ENCODE data around the gene SLC37A3. TPM values are rescaled to one million over a fixed set of nuclear protein-coding genes. Genes with fewer than 3 reads are reported as not detected.
"Not testable (repeated sequence)": the region's sequence is repeated elsewhere in the genome, so short reads cannot be mapped to it uniquely, and the experiment has no call there.

SLC37A3 gene
- total and polyA plus RNA-seq, 2 donors (not counting 1 experiment from before 2014, with no cell fraction given), result 53.5 to 81.7 TPM

DNA sequence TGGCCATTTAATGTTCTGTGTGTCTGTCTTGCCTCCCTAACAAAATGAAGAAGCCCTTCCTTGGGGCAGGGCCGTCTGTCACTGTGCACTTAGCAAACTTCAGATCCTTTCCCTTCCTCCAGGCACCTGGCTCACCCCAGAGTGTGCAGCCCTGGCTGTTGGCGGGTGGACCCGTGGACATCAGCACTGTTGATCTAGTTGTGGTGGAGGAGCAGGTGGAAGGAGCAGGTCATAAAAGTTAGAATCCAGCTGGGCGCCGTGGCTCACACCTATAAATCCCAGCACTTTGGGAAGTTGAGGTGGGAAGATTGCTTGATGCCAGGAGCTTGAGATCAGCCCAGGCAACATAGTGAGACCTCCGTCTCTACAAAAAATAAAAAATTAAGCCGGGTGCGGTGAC lies 18.2 kb upstream of the SLC37A3 start:
- peaks cover 8% of the 10 kb centered on the region for H3K27me3 ChIP-seq (ENCODE audit: control insufficient read depth, insufficient read depth, low read length)
- no peak overlapping the region for H3K4me3 ChIP-seq (replicated peaks in 1 of 4; ENCODE audit: control extremely low read depth in 1 of 4, insufficient read depth in 1 of 4, low read depth in 3 of 4, low read length in 4 of 4)
- no peak overlapping the region for H3K4me2 ChIP-seq (ENCODE audit: extremely low read depth, insufficient read depth, low read length)
- H3K79me2 ChIP-seq (ENCODE audit: control insufficient read depth, insufficient read depth, low read length), result no peaks in the 10 kb centered on the region
- TF ChIP-seq, protein P1, sequence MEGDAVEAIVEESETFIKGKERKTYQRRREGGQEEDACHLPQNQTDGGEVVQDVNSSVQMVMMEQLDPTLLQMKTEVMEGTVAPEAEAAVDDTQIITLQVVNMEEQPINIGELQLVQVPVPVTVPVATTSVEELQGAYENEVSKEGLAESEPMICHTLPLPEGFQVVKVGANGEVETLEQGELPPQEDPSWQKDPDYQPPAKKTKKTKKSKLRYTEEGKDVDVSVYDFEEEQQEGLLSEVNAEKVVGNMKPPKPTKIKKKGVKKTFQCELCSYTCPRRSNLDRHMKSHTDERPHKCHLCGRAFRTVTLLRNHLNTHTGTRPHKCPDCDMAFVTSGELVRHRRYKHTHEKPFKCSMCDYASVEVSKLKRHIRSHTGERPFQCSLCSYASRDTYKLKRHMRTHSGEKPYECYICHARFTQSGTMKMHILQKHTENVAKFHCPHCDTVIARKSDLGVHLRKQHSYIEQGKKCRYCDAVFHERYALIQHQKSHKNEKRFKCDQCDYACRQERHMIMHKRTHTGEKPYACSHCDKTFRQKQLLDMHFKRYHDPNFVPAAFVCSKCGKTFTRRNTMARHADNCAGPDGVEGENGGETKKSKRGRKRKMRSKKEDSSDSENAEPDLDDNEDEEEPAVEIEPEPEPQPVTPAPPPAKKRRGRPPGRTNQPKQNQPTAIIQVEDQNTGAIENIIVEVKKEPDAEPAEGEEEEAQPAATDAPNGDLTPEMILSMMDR (conservative IDR thresholded peaks at IDR 0.05 in 1 of 2, IDR thresholded peaks at IDR 0.05 in 1 of 2; ENCODE audit: low read depth in 1 of 2, low read length in 2 of 2), result no peak
- TF ChIP-seq EZH2 (IDR thresholded peaks at IDR 0.05; ENCODE audit: low read length, missing control alignments), result no peak
- no peaks in the 10 kb centered on the region for H3K9me3 ChIP-seq (ENCODE audit: control insufficient read depth, insufficient read depth, low read depth, low read length)
- H4K20me1 ChIP-seq (ENCODE audit: control insufficient read depth, extremely low read depth, insufficient read depth, low read length), result no peaks in the 10 kb centered on the region
- no peak overlapping the region for H2AFZ ChIP-seq (ENCODE audit: low read length)
- H3K4me1 ChIP-seq (ENCODE audit: control insufficient read depth, extremely low read depth, insufficient read depth, low read length), result no peaks in the 10 kb centered on the region
- DNase-seq (ENCODE audit: low read depth in 2 of 2), result no peak
- H3K36me3 ChIP-seq (ENCODE audit: control insufficient read depth, insufficient read depth, low read length), result no peaks in the 10 kb centered on the region
- H3K27ac ChIP-seq (ENCODE audit: insufficient read depth, low read length), result no peak overlapping the region
- no peak overlapping the region for H3K9ac ChIP-seq (ENCODE audit: insufficient read depth, low read length)

DNA sequence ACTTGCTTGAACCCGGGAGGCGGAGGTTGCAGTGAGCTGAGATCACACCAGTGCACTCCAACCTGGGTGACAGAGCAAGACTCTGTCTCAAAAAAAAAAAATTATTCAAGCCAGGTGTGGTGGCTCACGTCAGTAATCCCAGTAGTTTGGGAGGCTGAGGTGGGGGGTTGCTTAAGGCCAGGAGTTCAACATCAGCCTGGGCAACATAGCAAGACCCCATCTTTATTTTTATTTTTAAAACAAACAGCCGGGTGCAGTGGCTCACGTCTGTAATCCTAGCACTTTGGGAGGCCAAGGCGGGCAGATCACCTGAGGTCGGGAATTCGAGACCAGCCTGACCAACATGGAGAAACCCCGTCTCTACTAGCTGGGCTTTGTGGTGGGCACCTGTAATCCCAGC lies 17.5 kb upstream of the SLC37A3 start:
- not testable (repeated sequence) for DNase-seq (ENCODE audit: low read depth in 2 of 2); H3K4me2 ChIP-seq (ENCODE audit: extremely low read depth, insufficient read depth, low read length); H3K4me3 ChIP-seq (replicated peaks in 1 of 4; ENCODE audit: control extremely low read depth in 1 of 4, insufficient read depth in 1 of 4, low read depth in 3 of 4, low read length in 4 of 4); H3K4me1 ChIP-seq (ENCODE audit: control insufficient read depth, extremely low read depth, insufficient read depth, low read length); H3K27me3 ChIP-seq (ENCODE audit: control insufficient read depth, insufficient read depth, low read length); H2AFZ ChIP-seq (ENCODE audit: low read length); H3K36me3 ChIP-seq (ENCODE audit: control insufficient read depth, insufficient read depth, low read length); H3K27ac ChIP-seq (ENCODE audit: insufficient read depth, low read length); H3K9me3 ChIP-seq (ENCODE audit: control insufficient read depth, insufficient read depth, low read depth, low read length); H3K79me2 ChIP-seq (ENCODE audit: control insufficient read depth, insufficient read depth, low read length); H4K20me1 ChIP-seq (ENCODE audit: control insufficient read depth, extremely low read depth, insufficient read depth, low read length); H3K9ac ChIP-seq (ENCODE audit: insufficient read depth, low read length)

DNA sequence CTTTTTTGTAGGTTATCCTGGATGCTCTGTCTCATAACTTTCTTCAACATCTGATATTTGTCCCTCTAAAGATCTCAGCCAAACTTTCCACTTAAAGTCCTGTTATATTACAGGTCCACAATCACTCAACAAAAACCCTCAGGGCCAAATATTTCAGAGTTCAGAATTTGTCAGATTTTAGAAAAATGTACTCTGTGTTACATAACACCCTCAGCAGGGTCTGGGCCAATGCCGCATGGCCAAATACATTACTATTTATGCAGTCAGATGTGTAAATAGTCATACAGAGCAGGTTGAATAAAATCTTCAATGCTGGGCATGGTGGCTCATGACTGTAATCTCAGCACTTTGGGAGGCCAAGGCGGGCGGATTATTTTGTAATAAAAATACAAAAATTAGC lies 17.0 kb upstream of the SLC37A3 start:
- Histone ChIP-seq H3K4me2 (ENCODE audit: extremely low read depth, insufficient read depth, low read length) (no peak overlapping the region), H3K27ac (ENCODE audit: insufficient read depth, low read length) (no peak overlapping the region), H3K4me3 (replicated peaks in 1 of 4; ENCODE audit: control extremely low read depth in 1 of 4, insufficient read depth in 1 of 4, low read depth in 3 of 4, low read length in 4 of 4) (no peak overlapping the region), H3K27me3 (ENCODE audit: control insufficient read depth, insufficient read depth, low read length) (peaks cover 8% of the 10 kb centered on the region), H3K9me3 (ENCODE audit: control insufficient read depth, insufficient read depth, low read depth, low read length) (no peaks in the 10 kb centered on the region), H3K36me3 (ENCODE audit: control insufficient read depth, insufficient read depth, low read length) (no peaks in the 10 kb centered on the region), H3K79me2 (ENCODE audit: control insufficient read depth, insufficient read depth, low read length) (no peaks in the 10 kb centered on the region), H3K9ac (ENCODE audit: insufficient read depth, low read length) (no peak overlapping the region), H3K4me1 (ENCODE audit: control insufficient read depth, extremely low read depth, insufficient read depth, low read length) (no peaks in the 10 kb centered on the region), H2AFZ (ENCODE audit: low read length) (no peak overlapping the region), H4K20me1 (ENCODE audit: control insufficient read depth, extremely low read depth, insufficient read depth, low read length) (no peaks in the 10 kb centered on the region)
- TF ChIP-seq EZH2 (IDR thresholded peaks at IDR 0.05; ENCODE audit: low read length, missing control alignments), result no peak
- TF ChIP-seq, protein P1 (conservative IDR thresholded peaks at IDR 0.05 in 1 of 2, IDR thresholded peaks at IDR 0.05 in 1 of 2; ENCODE audit: low read depth in 1 of 2, low read length in 2 of 2), result no peak
- no peak for DNase-seq (ENCODE audit: low read depth in 2 of 2)
